HepG2 (cell line): ENCODE measurements around the gene KATNB1. TPM values are rescaled to one million over a fixed set of nuclear protein-coding genes. Genes with fewer than 3 reads are reported as not detected.

Experiments
- CBFB ChIP-seq: sonication (generic); formaldehyde crosslinking; IDR thresholded peaks from 2 replicates; pipeline ENCODE4 v1.4.0; 2020; ENCODE audit warnings: missing genetic modification reagents
- CREB1 ChIP-seq, 2 experiments: fragments of 450-650 bp in 1 of 2; IDR thresholded peaks; 2 replicates each; pipeline ENCODE4 v1.6.1; 2016 to 2017; ENCODE audit warnings: control low read depth in 1 of 2, mild to moderate bottlenecking in 1 of 2, missing compliant biosample characterization in 1 of 2, missing genetic modification characterization in 1 of 2
- DRAP1 ChIP-seq: IDR thresholded peaks from 2 replicates; pipeline ENCODE4 v1.6.1; 2016; ENCODE audit warnings: missing genetic modification reagents, missing compliant biosample characterization
- FLYWCH1 ChIP-seq: sonication (generic); formaldehyde crosslinking; IDR thresholded peaks from 2 replicates; pipeline ENCODE4 v1.8.1; 2023; ENCODE audit warnings: mild to moderate bottlenecking, missing genetic modification reagents
- FOSL2 ChIP-seq: sonication (generic); formaldehyde crosslinking; IDR thresholded peaks from 2 replicates; pipeline ENCODE4 v1.4.0; 2020; ENCODE audit warnings: missing genetic modification reagents
- FOXK1 ChIP-seq: sonication (generic); formaldehyde crosslinking; IDR thresholded peaks from 2 replicates; pipeline ENCODE4 v1.4.0; 2020; ENCODE audit warnings: low read depth, missing genetic modification reagents, borderline replicate concordance
- MED1 ChIP-seq: sonication (generic); formaldehyde crosslinking; IDR thresholded peaks from 2 replicates; pipeline ENCODE4 v1.4.0; 2020; ENCODE audit warnings: missing genetic modification reagents
- MTA3 ChIP-seq: sonication (generic); formaldehyde crosslinking; IDR thresholded peaks from 2 replicates; pipeline ENCODE4 v1.4.0; 2020; ENCODE audit warnings: missing genetic modification reagents
- MYNN ChIP-seq: sonication (generic); formaldehyde crosslinking; IDR thresholded peaks from 2 replicates; pipeline ENCODE4 v1.4.0; 2020; ENCODE audit warnings: mild to moderate bottlenecking, low read depth, missing genetic modification reagents
- REXO4 ChIP-seq: sonication (generic); formaldehyde crosslinking; IDR thresholded peaks from 2 replicates; pipeline ENCODE4 v1.8.0; 2022; ENCODE audit warnings: missing genetic modification reagents, mild to moderate bottlenecking, borderline replicate concordance
- SALL2 ChIP-seq: sonication (generic); formaldehyde crosslinking; IDR thresholded peaks from 2 replicates; pipeline ENCODE4 v1.8.1; 2023; ENCODE audit warnings: mild to moderate bottlenecking, missing genetic modification reagents, inconsistent platforms
- SIN3A ChIP-seq: IDR thresholded peaks from 2 replicates; pipeline ENCODE4 v1.6.1; 2011; ENCODE audit warnings: low read depth, mild to moderate bottlenecking, control low read depth, low read length, borderline replicate concordance
- SMC3 ChIP-seq: IDR thresholded peaks from 2 replicates; pipeline ENCODE4 v1.6.1; 2011; ENCODE audit warnings: low read length, improper control_type of control experiment
- TAF1 ChIP-seq: sonication (generic); formaldehyde crosslinking; IDR thresholded peaks from 2 replicates; pipeline ENCODE4 v1.4.0; 2020; ENCODE audit warnings: missing genetic modification reagents
- YEATS4 ChIP-seq: sonication (generic); formaldehyde crosslinking; IDR thresholded peaks from 2 replicates; pipeline ENCODE4 v1.4.0; 2020; ENCODE audit warnings: missing genetic modification reagents, borderline replicate concordance
- ZBED4 ChIP-seq: sonication (generic); formaldehyde crosslinking; IDR thresholded peaks from 2 replicates; pipeline ENCODE4 v1.4.0; 2020; ENCODE audit warnings: missing genetic modification reagents, borderline replicate concordance
- ZNF124 ChIP-seq: sonication (generic); formaldehyde crosslinking; IDR thresholded peaks from 2 replicates; pipeline ENCODE4 v1.4.0; 2020; ENCODE audit warnings: missing genetic modification reagents
- ZNF18 ChIP-seq: sonication (generic); formaldehyde crosslinking; IDR thresholded peaks from 2 replicates; pipeline ENCODE4 v1.8.0; 2022; ENCODE audit warnings: mild to moderate bottlenecking, missing genetic modification reagents; ENCODE audit not compliant: insufficient replicate concordance
- ZNF557 ChIP-seq: sonication (generic); formaldehyde crosslinking; IDR thresholded peaks from 2 replicates; pipeline ENCODE4 v1.4.0; 2020; ENCODE audit warnings: missing genetic modification reagents
- ZNF564 ChIP-seq: sonication (generic); formaldehyde crosslinking; IDR thresholded peaks from 2 replicates; pipeline ENCODE4 v1.8.1; 2023; ENCODE audit warnings: mild to moderate bottlenecking, missing genetic modification reagents
- ZNF569 ChIP-seq: sonication (generic); formaldehyde crosslinking; IDR thresholded peaks from 2 replicates; pipeline ENCODE4 v1.5.0; 2020; ENCODE audit warnings: mild to moderate bottlenecking, missing genetic modification reagents, moderate library complexity, borderline replicate concordance
- ZNF629 ChIP-seq: sonication (generic); formaldehyde crosslinking; conservative IDR thresholded peaks from 2 replicates; pipeline ENCODE4 v1.5.0; 2020; ENCODE audit warnings: missing genetic modification reagents
- ZNF709 ChIP-seq: sonication (generic); formaldehyde crosslinking; IDR thresholded peaks from 2 replicates; pipeline ENCODE4 v1.5.0; 2020; ENCODE audit warnings: mild to moderate bottlenecking, missing genetic modification reagents
- ZSCAN22 ChIP-seq: sonication (generic); formaldehyde crosslinking; IDR thresholded peaks from 2 replicates; pipeline ENCODE4 v1.4.0; 2020; ENCODE audit warnings: mild to moderate bottlenecking, missing genetic modification reagents
- polyA plus RNA-seq, 8 experiments: library from polyadenylated mRNA; depleted of rRNA in 3 of 8; stranded (reverse) in 7 of 8; unstranded in 1 of 8; fragments of >200 nt; fragmentation: Illumina TruSeq in 4 of 8; extraction: Trizol in 4 of 8; gene quantifications; 2 replicates each; pipeline versions ENCODE4 v1.2.1 to v1.2.3, GENCODE V29; 2011 to 2016; ENCODE audit warnings: low read depth in 4 of 8, missing spikeins in 1 of 8, mixed read lengths in 1 of 8; ENCODE audit not compliant: insufficient read depth in 1 of 8
- total RNA-seq, 5 experiments: library from RNA; depleted of rRNA; stranded (reverse); fragments of >200 nt; fragmentation: Illumina TruSeq; extraction: Trizol; gene quantifications; 2 replicates each; pipeline ENCODE4 v1.2.3, GENCODE V29; 2016; ENCODE audit warnings: low read depth in 1 of 5

The KATNB1 gene
- total and polyA plus RNA-seq, 2 of the 13 experiments (the other 11 are each of a cell fraction or from before 2014, with no cell fraction given) = 31.5 to 43.5 TPM

GRCh38 chr16:57803134-57803990 is 67.8 kb downstream of the KATNB1 start (continued):
- TF ChIP-seq SALL2 (CRISPR knock-in tag) (peak; percentile 4; the same call in 1 of the 2 replicates), ZNF569 (CRISPR knock-in tag) (peak; percentile 35; the same call in 1 of the 2 replicates), ZBED4 (CRISPR knock-in tag) (0 out of 2 replicates have a peak, but pooled peaks have one; percentile 11), DRAP1 (CRISPR knock-in tag) (peak; percentile 8; the same call in 1 of the 2 replicates), ZNF124 (peak; percentile 24; the same call in 1 of the 2 replicates), MED1 (CRISPR knock-in tag) (0 out of 2 replicates have a peak, but pooled peaks have one; percentile 0), FOSL2 (CRISPR knock-in tag) (no peak), CREB1 (IDR thresholded peaks at IDR 0.05) (no peak), CREB1 (CRISPR knock-in tag; IDR thresholded peaks at IDR 0.05) (no peak), MTA3 (CRISPR knock-in tag) (no peak), ZNF18 (CRISPR knock-in tag) (peak; percentile 63), YEATS4 (0 out of 2 replicates have a peak, but pooled peaks have one; percentile 11), TAF1 (CRISPR knock-in tag) (0 out of 2 replicates have a peak, but pooled peaks have one; percentile 6), ZNF709 (CRISPR knock-in tag) (peak; percentile 30; the same call in 1 of the 2 replicates), CBFB (CRISPR knock-in tag) (no peak), FLYWCH1 (CRISPR knock-in tag) (no peak), SMC3 (no peak), ZNF629 (0 out of 2 replicates have a peak, but pooled peaks have one; percentile 5), MYNN (CRISPR knock-in tag) (0 out of 2 replicates have a peak, but pooled peaks have one; percentile 6), ZNF564 (no peak), REXO4 (CRISPR knock-in tag) (no peak), SIN3A (peak; percentile 33; the same call in 1 of the 2 replicates), FOXK1 (peak; percentile 3; the same call in 1 of the 2 replicates), ZSCAN22 (CRISPR knock-in tag) (peak; percentile 21; the same call in 1 of the 2 replicates), ZNF557 (CRISPR knock-in tag) (0 out of 2 replicates have a peak, but pooled peaks have one; percentile 19)
